Aorta (tissue), 5 donors: ENCODE data around the gene VAV2. TPM values are rescaled to one million over a fixed set of nuclear protein-coding genes. Genes with fewer than 3 reads are reported as not detected.
"Not testable (repeated sequence)": the region's sequence is repeated elsewhere in the genome, so short reads cannot be mapped to it uniquely, and the experiment has no call there.

Experiments
- ATAC-seq: fragments of 200-7000 bp; cut with Tn5 transposase; one replicate; pipeline ENCODE4 v1.9.1; 2022; ENCODE audit warnings: moderate library complexity; ENCODE audit not compliant: low FRiP score
- DNase-seq, 2 donors: peaks; one replicate each; pipeline ENCODE4 v3.0.0-alpha.2; 2020
- H3K27ac ChIP-seq, 2 donors: one replicate each; pipeline ENCODE4 v1.5.1; 2013; ENCODE audit warnings: low read length in 2 of 2, mild to moderate bottlenecking in 2 of 2, moderate library complexity in 2 of 2, control low read depth in 1 of 2, inconsistent platforms in 1 of 2, low read depth in 1 of 2
- H3K27me3 ChIP-seq, 2 donors: one replicate each; pipeline ENCODE4 v1.6.1; 2013; ENCODE audit warnings: control low read depth in 1 of 2, low read length in 1 of 2, mild to moderate bottlenecking in 1 of 2, moderate library complexity in 1 of 2; ENCODE audit not compliant: insufficient read depth in 2 of 2, control insufficient read depth in 1 of 2
- H3K36me3 ChIP-seq, 2 donors: one replicate each; pipeline ENCODE4 v1.6.1; 2013; ENCODE audit warnings: control low read depth in 1 of 2, low read length in 1 of 2, mild to moderate bottlenecking in 1 of 2; ENCODE audit not compliant: insufficient read depth in 2 of 2, control insufficient read depth in 1 of 2
- H3K4me1 ChIP-seq, 2 donors: one replicate each; pipeline ENCODE4 v1.6.1; 2013; ENCODE audit warnings: low read length in 2 of 2, control low read depth in 1 of 2, mild to moderate bottlenecking in 1 of 2, moderate library complexity in 1 of 2; ENCODE audit not compliant: insufficient read depth in 2 of 2, control insufficient read depth in 1 of 2
- H3K4me3 ChIP-seq, 2 donors: one replicate each; pipeline ENCODE4 v1.5.1; 2013; ENCODE audit warnings: low read length in 2 of 2, control low read depth in 1 of 2, mild to moderate bottlenecking in 1 of 2
- H3K9me3 ChIP-seq: one replicate; pipeline ENCODE4 v1.6.1; 2013; ENCODE audit warnings: mild to moderate bottlenecking, low read length; ENCODE audit not compliant: control insufficient read depth
- WGBS, 2 donors: extraction: QIAGEN DNeasy Blood & Tissue Kit; methylation state at CpG; one replicate each; pipeline ENCODE4 v1.1.7; 2013; 5-methylcytosine and 5-hydroxymethylcytosine counted together
- intact Hi-C, 2 donors: fragments of 100-400 bp; cut with DNase I; formaldehyde crosslinking; loops; one replicate each; pipeline versions ENCODE4 v1.14.2 to v1.15.0; 2022
- polyA plus RNA-seq, 2 donors: library from polyadenylated mRNA; stranded (reverse); fragments of 200-250 nt; gene quantifications; one replicate each; pipeline ENCODE4 v1.2.3, GENCODE V29; 2013
- total RNA-seq, 2 donors: library from RNA; stranded (reverse); fragmentation: NEBNext Ultra II Directional; extraction: Animal tissue kit (Norgen Biotek cat#: 25700); gene quantifications; one replicate each; pipeline ENCODE4 v1.2.1, GENCODE V29; 2021
- donor health status: healthy with polysubstance abuse.
- donor health status: Bipolar disorder and iron deficiency.
- donor health status: DM: no; HTN: no; CAD: no.
- donor health status: DM: no; HTN: no; CAD: no.
- donor health status: DM: yes; HTN: yes; CAD: no.

The VAV2 gene
- total and polyA plus RNA-seq, 4 donors, result 9.0 to 25.4 (median 11.8) TPM

DNA sequence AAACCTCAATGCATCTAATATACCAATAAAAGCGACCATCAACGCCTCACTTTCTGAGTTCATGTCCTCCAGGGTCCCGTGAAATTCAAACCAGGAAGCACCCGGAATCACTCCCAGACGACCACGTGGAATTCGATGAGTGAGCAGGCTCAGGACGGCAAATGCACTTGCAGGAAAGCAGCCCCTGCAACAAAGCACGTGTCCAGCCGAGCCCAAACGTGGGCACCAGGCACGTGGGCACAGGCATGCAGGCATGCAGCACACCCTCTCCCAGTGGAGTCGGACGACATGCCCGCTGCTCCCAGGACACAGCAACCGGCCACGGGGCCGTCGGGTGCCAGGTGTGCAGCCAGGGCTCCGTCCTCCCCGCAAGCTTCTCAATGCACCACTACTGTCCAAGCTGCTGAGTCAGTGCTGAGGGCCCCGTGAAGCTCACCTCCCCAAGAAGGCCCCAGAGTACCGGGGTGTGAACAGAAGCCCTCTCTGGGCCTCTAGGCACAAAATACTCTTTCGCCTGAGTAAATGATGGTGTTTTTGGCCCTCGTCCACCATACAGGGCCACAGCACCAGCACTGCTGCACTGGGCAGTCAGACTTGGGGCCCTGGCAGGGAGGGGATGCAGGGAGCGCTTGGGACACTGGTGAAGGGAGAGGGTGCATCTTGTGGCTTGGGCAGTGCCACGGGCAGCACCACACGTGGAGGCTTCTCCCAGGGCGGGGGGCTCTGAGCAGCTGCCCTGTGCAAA lies 87.6 kb downstream of the VAV2 start:
- Histone ChIP-seq H3K36me3 (no peaks in the 10 kb centered on the region), H3K4me1 (no peaks in the 10 kb centered on the region), H3K27ac (no peak overlapping the region), H3K4me3 (no peak overlapping the region), H3K9me3 (no peaks in the 10 kb centered on the region), H3K27me3 (no peaks in the 10 kb centered on the region)
- DNase-seq (no peak), ATAC-seq (no peak)
- intact Hi-C loops, result no loop called here
- WGBS, 2 donors, result 68 to 75% methylated on average over 29 of the region's 29 CpGs

DNA sequence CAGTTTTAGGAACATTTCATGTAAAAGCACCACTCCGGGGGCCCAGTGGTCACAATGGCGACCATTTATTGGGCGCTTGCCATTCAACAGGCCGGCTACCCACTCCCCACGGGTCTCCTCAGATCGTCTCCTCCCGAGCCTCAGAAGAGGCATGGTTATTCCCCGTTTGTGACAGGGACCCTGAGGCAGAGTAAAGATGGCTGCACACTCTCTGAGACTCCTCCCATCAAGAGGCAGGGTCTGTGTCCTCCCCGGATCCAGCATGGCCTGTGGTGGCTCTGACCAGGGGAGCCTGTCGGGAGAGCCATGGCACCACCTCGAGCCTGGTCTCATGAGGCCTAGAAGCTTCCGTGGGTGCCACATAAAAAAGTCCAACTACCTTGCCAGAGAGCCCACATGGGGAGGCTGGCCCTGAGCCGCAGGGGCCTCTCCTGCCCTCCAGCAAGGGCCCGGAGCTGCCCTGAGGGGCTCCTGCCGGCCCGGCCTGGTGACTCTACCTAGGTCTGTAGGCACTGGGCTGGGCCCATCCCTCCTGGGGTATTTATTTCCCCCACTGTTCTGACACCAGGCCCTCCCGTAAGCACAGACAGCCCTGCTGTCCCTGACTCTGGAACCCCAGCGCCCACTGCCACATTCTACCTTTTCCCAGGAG lies 90.8 kb downstream of the VAV2 start:
- no peak for DNase-seq
- Histone ChIP-seq H3K4me1 (no peaks in the 10 kb centered on the region), H3K4me3 (no peak overlapping the region), H3K9me3 (no peaks in the 10 kb centered on the region), H3K27me3 (no peaks in the 10 kb centered on the region), H3K27ac (no peak overlapping the region), H3K36me3 (no peaks in the 10 kb centered on the region)
- WGBS, 2 donors, result 95% methylated on average over 18 of the region's 18 CpGs
- ATAC-seq, result no peak
- intact Hi-C loops, result no loop called here

DNA sequence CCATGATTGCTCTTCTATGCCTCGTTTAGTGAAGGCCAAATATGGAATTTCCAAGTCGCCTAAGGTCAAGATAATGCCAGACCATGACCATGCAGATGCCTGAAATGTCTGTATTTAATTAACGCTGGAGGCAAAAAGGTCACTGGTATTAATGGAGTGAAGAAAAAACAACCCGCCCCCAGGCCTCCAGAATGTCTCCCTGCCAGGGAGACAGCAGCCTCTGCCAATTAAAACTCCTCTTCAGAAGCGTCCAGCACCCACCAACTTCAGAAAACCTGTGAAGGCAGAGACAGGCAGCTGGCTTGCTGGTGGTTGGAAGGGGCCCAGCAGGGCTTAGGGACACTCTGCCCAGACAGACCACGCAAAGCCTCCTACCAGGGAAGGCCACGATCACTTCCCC lies 94.4 kb downstream of the VAV2 start:
- no peak overlapping the region for H3K4me3 ChIP-seq
- H3K4me1 ChIP-seq, result no peaks in the 10 kb centered on the region
- H3K9me3 ChIP-seq, result no peaks in the 10 kb centered on the region
- ATAC-seq, result no peak
- 34 to 39% methylated on average over 7 of the region's 7 CpGs for WGBS, 2 donors
- no peak for DNase-seq
- intact Hi-C loops, result no loop called here
- H3K36me3 ChIP-seq, result no peaks in the 10 kb centered on the region
- no peak overlapping the region for H3K27ac ChIP-seq
- H3K27me3 ChIP-seq, result no peaks in the 10 kb centered on the region

DNA sequence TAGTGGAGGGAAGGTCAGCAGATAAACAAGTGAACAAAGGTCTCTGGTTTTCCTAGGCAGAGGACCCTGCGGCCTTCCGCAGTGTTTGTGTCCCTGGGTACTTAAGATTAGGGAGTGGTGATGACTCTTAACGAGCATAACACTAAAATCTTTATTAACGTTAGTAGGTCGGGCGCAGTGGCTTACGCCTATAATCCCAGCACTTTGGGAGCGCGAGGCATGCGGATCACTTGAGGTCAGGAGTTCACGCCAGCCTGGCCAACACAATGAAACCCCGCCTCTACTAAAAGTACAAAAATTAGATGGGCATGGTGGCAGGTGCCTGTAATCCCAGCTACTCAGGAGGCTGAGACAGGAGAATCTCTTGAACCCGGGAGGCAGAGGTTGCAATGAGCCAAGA lies 96.1 kb downstream of the VAV2 start:
- H3K27ac ChIP-seq, ATAC-seq, intact Hi-C loops, H3K36me3 ChIP-seq, H3K27me3 ChIP-seq, H3K9me3 ChIP-seq, DNase-seq, H3K4me3 ChIP-seq, H3K4me1 ChIP-seq: not testable (repeated sequence)
- 97 to 99% methylated on average over 12 to 13 of the region's 13 CpGs for WGBS, 2 donors

DNA sequence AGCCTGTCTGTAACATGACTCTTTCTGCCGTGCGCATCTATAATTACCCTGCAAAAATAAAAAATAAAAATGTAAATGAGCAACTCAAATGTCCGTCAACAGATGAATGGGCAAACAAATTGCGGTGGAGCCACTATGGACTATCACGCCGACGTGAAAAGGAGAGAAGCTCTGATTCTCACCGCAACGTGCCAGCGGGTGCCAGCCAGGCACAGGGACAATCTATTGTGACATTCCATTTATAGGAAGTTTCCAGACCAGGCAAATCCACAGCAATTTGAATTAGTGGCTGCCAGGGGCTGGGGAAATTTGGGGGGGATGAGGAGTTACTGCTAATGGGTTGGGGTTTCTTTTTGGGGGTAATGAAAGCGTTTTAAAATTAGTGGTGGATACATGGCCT lies 96.8 kb downstream of the VAV2 start:
- WGBS, 2 donors, result 85 to 88% methylated on average over 11 of the region's 11 CpGs
- intact Hi-C loops, result no loop called here
- ATAC-seq, result no peak

DNA sequence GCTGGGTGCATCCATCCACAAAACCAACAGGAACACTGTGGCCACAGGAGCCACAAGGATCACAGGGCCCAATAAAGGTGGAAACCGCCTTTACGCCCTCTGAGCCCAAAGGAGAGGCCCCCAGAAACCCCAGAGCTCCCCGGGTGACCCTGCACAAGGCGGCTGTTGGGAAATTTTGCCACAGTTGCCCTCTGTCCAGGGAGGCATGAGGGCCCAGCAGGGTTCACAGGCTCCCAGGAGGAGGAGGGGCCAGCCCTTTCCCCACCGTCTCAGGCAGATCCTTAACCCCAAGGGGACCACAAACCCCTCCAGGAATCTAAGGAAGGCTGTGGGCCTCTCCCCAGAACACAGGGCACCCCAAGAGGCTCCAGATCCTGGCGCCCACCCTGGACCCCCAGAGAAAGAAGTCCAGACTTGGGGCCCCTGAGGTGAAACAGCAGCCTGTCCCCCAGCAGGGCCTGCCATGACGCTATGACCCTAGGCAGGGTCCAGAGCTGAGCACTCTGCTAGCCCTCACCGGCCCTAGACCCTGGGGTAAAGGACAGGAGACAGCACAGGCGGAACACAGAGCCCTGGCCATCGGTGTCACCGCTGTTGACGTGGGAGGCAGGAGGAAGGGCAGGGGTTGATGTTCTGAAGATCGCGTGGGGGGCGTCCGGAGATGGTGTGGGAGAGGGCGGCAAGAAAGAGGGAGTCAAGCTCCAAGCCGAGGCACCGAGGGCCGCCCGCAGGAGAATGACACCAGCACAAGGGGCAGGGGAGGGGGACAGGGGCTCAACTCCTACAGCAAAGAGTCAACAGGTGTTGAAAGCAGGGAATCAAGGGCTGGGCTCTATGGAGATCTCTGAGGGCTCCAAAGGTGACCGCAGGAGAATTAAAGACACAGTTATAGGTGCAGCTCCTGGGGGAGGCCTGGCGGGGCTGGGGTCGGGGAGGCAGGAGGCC lies 97.5 kb downstream of the VAV2 start:
- Histone ChIP-seq H3K27me3 (no peaks in the 10 kb centered on the region), H3K36me3 (no peaks in the 10 kb centered on the region), H3K4me1 (no peaks in the 10 kb centered on the region), H3K4me3 (no peak overlapping the region), H3K27ac (no peak overlapping the region), H3K9me3 (no peaks in the 10 kb centered on the region)
- ATAC-seq, result no peak
- 93% methylated on average over 24 of the region's 24 CpGs for WGBS, 2 donors
- DNase-seq, result no peak
- intact Hi-C loops, result no loop called here

More for the DNA sequence above, 96.8 kb downstream of the VAV2 start:
- no peak for DNase-seq
- no peaks in the 10 kb centered on the region for H3K9me3 ChIP-seq
- no peak overlapping the region for H3K4me3 ChIP-seq
- no peaks in the 10 kb centered on the region for H3K36me3 ChIP-seq
- no peak overlapping the region for H3K27ac ChIP-seq
- H3K4me1 ChIP-seq, result no peaks in the 10 kb centered on the region
- H3K27me3 ChIP-seq, result no peaks in the 10 kb centered on the region

DNA sequence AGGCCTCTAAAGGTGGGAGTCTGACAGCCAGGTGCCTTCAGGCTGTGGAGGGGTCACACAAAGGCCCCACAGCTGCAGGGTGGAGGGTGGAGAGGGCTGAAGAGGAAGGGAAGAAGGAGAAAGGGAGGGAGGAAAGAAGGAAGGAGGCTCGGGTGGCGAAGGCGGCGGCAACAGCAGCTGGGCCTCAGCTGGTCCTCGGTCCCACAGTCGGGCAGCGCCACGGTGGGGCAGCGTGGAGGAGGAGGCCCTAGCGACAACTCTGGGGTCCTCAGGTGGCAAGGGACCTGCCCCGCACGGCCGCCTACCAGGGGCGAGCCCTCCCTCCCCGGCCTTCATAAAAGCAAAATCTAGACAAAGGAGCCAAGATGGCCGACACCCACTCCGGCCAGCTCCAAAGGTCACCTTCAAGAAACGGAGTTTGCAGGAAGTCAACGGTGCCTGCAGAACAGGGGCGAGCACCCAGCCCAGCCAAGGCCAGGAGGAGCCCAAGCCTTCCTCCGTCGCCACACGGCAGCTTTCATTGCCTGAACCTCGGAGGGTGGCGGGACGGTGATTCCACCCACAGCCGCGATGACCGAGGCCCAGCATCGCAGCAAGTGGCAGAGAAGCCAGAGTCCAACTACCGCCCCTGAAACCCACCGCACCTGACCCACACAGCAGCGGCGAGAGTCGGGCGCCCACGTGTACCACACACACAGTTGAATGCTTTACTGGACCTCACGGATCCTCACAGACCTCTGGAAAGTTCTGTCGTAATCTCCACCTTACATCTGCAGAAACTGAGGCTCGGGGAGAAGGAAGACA lies 98.7 kb downstream of the VAV2 start:
- DNase-seq (no peak), ATAC-seq (no peak)
- H3K4me1 ChIP-seq, result no peaks in the 10 kb centered on the region
- 97 to 98% methylated on average over 40 of the region's 40 CpGs for WGBS, 2 donors
- no peaks in the 10 kb centered on the region for H3K36me3 ChIP-seq
- H3K4me3 ChIP-seq, result no peak overlapping the region
- intact Hi-C loops, result no loop called here
- no peaks in the 10 kb centered on the region for H3K27me3 ChIP-seq
- no peaks in the 10 kb centered on the region for H3K9me3 ChIP-seq
- H3K27ac ChIP-seq, result no peak overlapping the region

DNA sequence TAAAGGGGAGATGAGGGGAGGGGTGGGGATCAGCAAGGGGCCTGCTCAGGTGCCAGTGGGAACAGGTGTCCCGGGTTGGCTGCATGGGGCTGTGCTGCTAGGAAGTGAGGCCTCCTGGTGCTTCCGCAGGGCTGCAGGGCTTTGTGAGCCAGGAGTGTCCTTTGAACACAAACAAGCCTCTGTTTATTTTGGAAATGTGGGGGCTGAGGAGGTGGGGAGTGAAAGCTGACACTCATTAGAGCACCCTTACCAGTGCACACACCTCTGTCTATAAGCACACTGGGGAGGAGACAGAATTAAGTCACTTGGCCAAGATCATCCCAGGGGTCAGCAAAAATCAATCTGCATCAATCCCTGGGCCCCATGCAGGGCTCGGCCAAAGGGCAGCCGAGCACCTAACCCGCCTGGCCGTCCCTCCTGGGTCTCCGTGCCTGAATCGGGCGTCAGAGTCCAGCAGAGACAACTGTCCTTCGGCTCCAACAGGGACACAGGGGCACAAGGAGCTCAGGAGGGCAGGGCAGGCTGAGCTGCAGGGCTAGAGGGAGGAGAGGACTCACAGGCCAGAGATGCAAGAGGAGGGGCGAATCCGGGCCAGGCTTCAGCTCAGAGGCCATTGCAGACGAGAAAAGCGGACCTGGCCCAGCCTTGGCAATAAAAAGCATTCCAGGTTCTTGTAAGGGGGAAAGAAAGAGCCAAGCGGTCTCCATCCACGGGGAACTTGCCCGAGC lies 99.8 kb downstream of the VAV2 start:
- Histone ChIP-seq H3K4me1 (no peaks in the 10 kb centered on the region), H3K27me3 (no peaks in the 10 kb centered on the region), H3K36me3 (no peaks in the 10 kb centered on the region), H3K9me3 (no peaks in the 10 kb centered on the region), H3K4me3 (no peak overlapping the region), H3K27ac (no peak overlapping the region)
- intact Hi-C loops, result no loop called here
- DNase-seq (no peak), ATAC-seq (no peak)
- WGBS, 2 donors, result 79 to 81% methylated on average over 16 to 17 of the region's 17 CpGs
